Measurements from ENCODE around the gene CDH22. TPM values are rescaled to one million over a fixed set of nuclear protein-coding genes. Genes with fewer than 3 reads are reported as not detected.

CDH22 gene
- total and polyA plus RNA-seq, 7 donors = 0.11 to 1.4 (median 0.53) TPM

DNA sequence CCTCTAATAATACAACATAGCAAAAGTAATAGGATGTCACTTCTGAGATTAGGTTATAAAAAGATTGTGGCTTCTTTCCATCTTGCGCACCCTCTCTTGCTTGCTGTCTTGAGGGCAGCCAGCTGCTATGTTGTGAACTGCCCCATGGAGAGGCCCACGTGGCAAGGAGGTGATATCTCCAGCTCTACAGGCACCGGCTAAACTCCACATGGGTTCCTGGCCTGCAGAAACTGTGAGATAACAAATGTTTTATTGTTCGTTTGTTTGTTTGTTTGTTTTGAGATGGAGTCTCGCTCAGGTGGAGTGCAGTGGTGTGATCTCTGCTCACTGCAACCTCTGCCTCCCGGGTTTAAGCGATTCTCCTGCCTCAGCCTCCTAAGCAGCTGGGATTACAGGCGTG is 152.2 kb downstream of the CDH22 start:
- intact Hi-C loops (cut with DNase I) = loop anchor here in 1 of 2 donors (10.0 kb wide), 1 partner anchor 131 kb away; the partner anchor contains the start of gene SLC12A5
- H3K27me3 ChIP-seq (ENCODE audit: insufficient read depth in 3 of 3, low read length in 2 of 3) = peaks cover 0 to 22% (median 5%) of the 10 kb centered on the region in 3 donors
- no peak overlapping the region for H3K4me3 ChIP-seq
- TF ChIP-seq, protein P1, sequence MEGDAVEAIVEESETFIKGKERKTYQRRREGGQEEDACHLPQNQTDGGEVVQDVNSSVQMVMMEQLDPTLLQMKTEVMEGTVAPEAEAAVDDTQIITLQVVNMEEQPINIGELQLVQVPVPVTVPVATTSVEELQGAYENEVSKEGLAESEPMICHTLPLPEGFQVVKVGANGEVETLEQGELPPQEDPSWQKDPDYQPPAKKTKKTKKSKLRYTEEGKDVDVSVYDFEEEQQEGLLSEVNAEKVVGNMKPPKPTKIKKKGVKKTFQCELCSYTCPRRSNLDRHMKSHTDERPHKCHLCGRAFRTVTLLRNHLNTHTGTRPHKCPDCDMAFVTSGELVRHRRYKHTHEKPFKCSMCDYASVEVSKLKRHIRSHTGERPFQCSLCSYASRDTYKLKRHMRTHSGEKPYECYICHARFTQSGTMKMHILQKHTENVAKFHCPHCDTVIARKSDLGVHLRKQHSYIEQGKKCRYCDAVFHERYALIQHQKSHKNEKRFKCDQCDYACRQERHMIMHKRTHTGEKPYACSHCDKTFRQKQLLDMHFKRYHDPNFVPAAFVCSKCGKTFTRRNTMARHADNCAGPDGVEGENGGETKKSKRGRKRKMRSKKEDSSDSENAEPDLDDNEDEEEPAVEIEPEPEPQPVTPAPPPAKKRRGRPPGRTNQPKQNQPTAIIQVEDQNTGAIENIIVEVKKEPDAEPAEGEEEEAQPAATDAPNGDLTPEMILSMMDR (IDR thresholded peaks at IDR 0.05) = no peak
- no peak for ATAC-seq
- H3K36me3 ChIP-seq (ENCODE audit: insufficient read depth in 1 of 2, low read depth in 1 of 2) = no peaks in the 10 kb centered on the region
- H3K4me1 ChIP-seq = no peaks in the 10 kb centered on the region
- H3K27ac ChIP-seq = no peak overlapping the region
- H3K9me3 ChIP-seq = no peaks in the 10 kb centered on the region
- WGBS, 3 donors = 49 to 56% (median 55%) methylated on average over 8 of the region's 8 CpGs
- no peak for DNase-seq

DNA sequence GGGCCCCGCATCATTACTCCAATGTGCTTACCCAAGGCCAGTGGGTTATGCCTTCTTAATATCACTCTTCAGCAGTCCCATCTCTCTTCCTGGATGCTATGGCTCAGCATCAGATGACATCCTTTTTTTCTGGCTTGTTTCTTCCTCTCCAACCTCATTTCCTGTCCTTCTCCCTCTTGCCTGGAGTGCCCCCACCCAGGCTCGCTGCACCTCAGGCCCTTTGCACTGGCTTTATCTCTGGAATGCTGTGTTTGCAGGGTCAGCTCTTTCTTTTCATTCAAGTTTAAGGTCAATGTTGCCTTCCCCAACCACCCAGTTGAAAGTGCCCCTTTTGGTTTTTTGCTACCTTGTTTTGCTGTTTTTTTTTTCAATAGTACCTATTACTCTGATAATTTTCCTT is 153.5 kb downstream of the CDH22 start:
- TF ChIP-seq, protein P1 (IDR thresholded peaks at IDR 0.05) = no peak
- no peak for ATAC-seq
- Histone ChIP-seq H3K27ac (no peak overlapping the region), H3K9me3 (no peaks in the 10 kb centered on the region), H3K4me3 (no peak overlapping the region), H3K27me3 (ENCODE audit: insufficient read depth in 3 of 3, low read length in 2 of 3) (peaks cover 0 to 25% (median 5%) of the 10 kb centered on the region in 3 donors), H3K36me3 (ENCODE audit: insufficient read depth in 1 of 2, low read depth in 1 of 2) (no peaks in the 10 kb centered on the region), H3K4me1 (no peaks in the 10 kb centered on the region)
- 82 to 89% (median 88%) methylated on average over 2 of the region's 2 CpGs for WGBS, 3 donors
- DNase-seq = no peak
- intact Hi-C loops (cut with DNase I) = loop anchor here in 1 of 2 donors (10.0 kb wide), 1 partner anchor 130 kb away; the partner anchor contains the start of gene SLC12A5

GRCh38 chr20:46154305-46154704 is 154.0 kb downstream of the CDH22 start:
- intact Hi-C loops (cut with DNase I) = loop anchor here in 1 of 2 donors (10.0 kb wide), 1 partner anchor 130 kb away; the partner anchor contains the start of gene SLC12A5
- peaks cover 0 to 28% (median 3%) of the 10 kb centered on the region in 3 donors for H3K27me3 ChIP-seq (ENCODE audit: insufficient read depth in 3 of 3, low read length in 2 of 3)
- no peaks in the 10 kb centered on the region for H3K9me3 ChIP-seq

GRCh38 chr20:46152824-46153586 is 155.3 kb downstream of the CDH22 start:
- TF ChIP-seq, protein P1 (IDR thresholded peaks at IDR 0.05) = no peak
- ATAC-seq = no peak

More at GRCh38 chr20:46154305-46154704, 154.0 kb downstream of the CDH22 start:
- TF ChIP-seq, protein P1 (IDR thresholded peaks at IDR 0.05) = no peak
- Histone ChIP-seq H3K27ac (no peak overlapping the region), H3K36me3 (ENCODE audit: insufficient read depth in 1 of 2, low read depth in 1 of 2) (no peaks in the 10 kb centered on the region), H3K4me3 (no peak overlapping the region), H3K4me1 (no peaks in the 10 kb centered on the region)
- DNase-seq (no peak), ATAC-seq (no peak)
- whole genome bisulfite sequencing, 3 donors = 66 to 75% (median 71%) methylated on average over 5 of the region's 5 CpGs

More at GRCh38 chr20:46152824-46153586, 155.3 kb downstream of the CDH22 start:
- no peak for DNase-seq
- Histone ChIP-seq H3K36me3 (ENCODE audit: insufficient read depth in 1 of 2, low read depth in 1 of 2) (no peaks in the 10 kb centered on the region), H3K27me3 (ENCODE audit: insufficient read depth in 3 of 3, low read length in 2 of 3) (peaks cover 0 to 23% (median 3%) of the 10 kb centered on the region in 3 donors), H3K9me3 (no peaks in the 10 kb centered on the region), H3K27ac (no peak overlapping the region), H3K4me1 (no peaks in the 10 kb centered on the region), H3K4me3 (no peak overlapping the region)
- WGBS, 3 donors = 36 to 56% (median 52%) methylated on average over 33 of the region's 33 CpGs
- intact Hi-C loops (cut with DNase I) = loop anchor here in 1 of 2 donors (10.0 kb wide), 1 partner anchor 128 kb away; the partner anchor contains the start of gene SLC12A5

All from psoas muscle (tissue), 8 donors.